ENCODE measurements around the gene EFNA3.

EFNA3 gene

GRCh38 chr1:155048449-155049334 lies 29.9 kb upstream of the EFNA3 start:
- no peak for DNase-seq (ENCODE audit: low read depth)

- DNase-seq (ENCODE audit: low read depth) = no peak
These were observed 28.7 kb upstream of the EFNA3 start for GRCh38 chr1:155049651-155050559.

- no peak for DNase-seq (ENCODE audit: low read depth)
These were observed 27.9 kb upstream of the EFNA3 start, which contains the start of gene ADAM15 for GRCh38 chr1:155050560-155051341. Gene ADAM15 (plus strand): TSS chr1:155051316. CDS start chr1:155051387, 71 bp downstream.

- no peak for DNase-seq (ENCODE audit: low read depth)
These were observed 27.3 kb upstream of the EFNA3 start for GRCh38 chr1:155051342-155051776.

GRCh38 chr1:155051777-155052398 lies 26.7 kb upstream of the EFNA3 start:
- no peak for DNase-seq (ENCODE audit: low read depth)

- DNase-seq (ENCODE audit: low read depth) = no peak
These were observed 25.9 kb upstream of the EFNA3 start for GRCh38 chr1:155052439-155053395.

GRCh38 chr1:155053531-155054105 lies 25.0 kb upstream of the EFNA3 start:
- DNase-seq (ENCODE audit: low read depth) = no peak

GRCh38 chr1:155057104-155057503 lies 21.5 kb upstream of the EFNA3 start:
- DNase-seq (ENCODE audit: low read depth) = no peak

- no peak for DNase-seq (ENCODE audit: low read depth)
These were observed 20.8 kb upstream of the EFNA3 start for GRCh38 chr1:155057788-155058211.

GRCh38 chr1:155060736-155061135 lies 17.9 kb upstream of the EFNA3 start:
- no peak for DNase-seq (ENCODE audit: low read depth)

- no peak for DNase-seq (ENCODE audit: low read depth)
These were observed 17.1 kb upstream of the EFNA3 start for GRCh38 chr1:155061381-155062150.

- no peak for DNase-seq (ENCODE audit: low read depth)
These were observed 16.4 kb upstream of the EFNA3 start for GRCh38 chr1:155062151-155062686.

GRCh38 chr1:155062702-155063411 lies 15.8 kb upstream of the EFNA3 start:
- no peak for DNase-seq (ENCODE audit: low read depth)

- DNase-seq (ENCODE audit: low read depth) = no peak
These were observed 15.0 kb upstream of the EFNA3 start, which contains the start of gene EFNA4 for GRCh38 chr1:155063550-155064110. Gene EFNA4 (plus strand): TSS chr1:155063740. CDS start chr1:155063824, 84 bp downstream.

GRCh38 chr1:155064111-155064831 lies 14.4 kb upstream of the EFNA3 start:
- no peak for DNase-seq (ENCODE audit: low read depth)

GRCh38 chr1:155064832-155065429 lies 13.7 kb upstream of the EFNA3 start:
- DNase-seq (ENCODE audit: low read depth) = no peak

- no peak for DNase-seq (ENCODE audit: low read depth)
These were observed 11.9 kb upstream of the EFNA3 start for GRCh38 chr1:155066777-155067176.
